GM19455 (cell line): ENCODE results near the gene CBY3.
"Not testable (repeated sequence)": the region's sequence is repeated elsewhere in the genome, so short reads cannot be mapped to it uniquely, and the experiment has no call there.

Source experiments
- ATAC-seq: cut with Tn5 transposase; IDR thresholded peaks from one replicate; pipeline ENCODE4 v1.9.1; 2021; ENCODE audit not compliant: unreplicated experiment

CBY3 gene

GRCh38 chr5:179678223-179679013, 2.4 kb downstream of the CBY3 start:
- ATAC-seq, result peak; percentile 82

GRCh38 chr5:179668391-179668790, 12.4 kb downstream of the CBY3 start:
- ATAC-seq, result peak; percentile 61

DNA sequence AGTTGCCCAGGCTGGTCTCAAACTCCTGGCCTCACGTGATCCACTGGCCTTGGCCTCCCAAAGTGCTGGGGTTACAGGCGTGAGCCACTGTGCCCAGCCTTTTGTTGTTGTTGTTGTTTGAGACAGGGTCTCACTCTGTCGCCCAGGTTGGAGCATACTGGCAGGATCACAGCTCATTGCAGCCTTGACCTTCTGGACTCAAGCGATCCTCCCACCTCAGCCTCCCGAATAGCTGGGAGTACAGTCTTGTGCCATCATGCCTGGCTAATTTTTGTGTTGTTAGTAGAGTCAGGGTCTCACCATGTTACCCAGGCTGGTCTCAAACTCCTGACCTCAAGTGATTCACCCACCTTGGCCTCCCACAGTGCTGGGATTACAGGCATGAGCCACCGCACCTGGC, 19.2 kb downstream of the CBY3 start:
- ATAC-seq, result not testable (repeated sequence)

- ATAC-seq, result peak; percentile 57
These were observed 22.5 kb downstream of the CBY3 start for GRCh38 chr5:179658179-179658856.

GRCh38 chr5:179657302-179658178, 23.3 kb downstream of the CBY3 start:
- peak; percentile 89 for ATAC-seq

- ATAC-seq, result not testable (repeated sequence)
These were observed 27.7 kb downstream of the CBY3 start for GRCh38 chr5:179653135-179653534.

GRCh38 chr5:179650245-179650644, 30.6 kb downstream of the CBY3 start:
- not testable (repeated sequence) for ATAC-seq

DNA sequence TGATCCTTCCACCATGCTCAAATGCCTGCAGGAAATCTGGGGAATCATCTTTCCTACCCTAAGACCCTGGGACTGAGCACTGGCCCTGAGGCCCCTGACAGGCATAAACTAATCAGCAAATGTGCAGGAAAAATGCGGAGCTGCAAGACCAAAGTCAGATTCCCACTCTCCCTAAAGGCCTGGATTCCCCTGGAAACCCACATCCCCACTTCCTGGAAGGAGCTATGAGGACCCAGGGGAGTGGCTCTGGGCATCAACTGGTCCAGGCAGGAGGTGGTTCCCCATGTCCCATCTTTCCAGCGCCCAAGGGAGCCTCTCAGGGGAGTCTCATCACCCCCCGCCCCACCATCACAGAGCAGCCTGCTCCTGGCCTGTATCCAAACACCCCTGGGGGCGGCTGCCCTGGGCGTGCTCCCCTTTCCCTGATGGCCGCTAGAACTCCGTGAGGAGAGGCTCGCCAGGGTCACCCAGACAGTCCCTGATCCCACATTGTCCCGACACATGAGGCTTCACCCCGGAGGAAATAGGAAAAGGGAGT, 31.6 kb downstream of the CBY3 start:
- ATAC-seq, result not testable (repeated sequence)

- no peak for ATAC-seq
These were observed 32.4 kb downstream of the CBY3 start for GRCh38 chr5:179648410-179648809.

- ATAC-seq, result not testable (repeated sequence)
These were observed 36.1 kb downstream of the CBY3 start for GRCh38 chr5:179644766-179645165.

- ATAC-seq, result not testable (repeated sequence)
These were observed 37.5 kb downstream of the CBY3 start for GRCh38 chr5:179643141-179643920.

DNA sequence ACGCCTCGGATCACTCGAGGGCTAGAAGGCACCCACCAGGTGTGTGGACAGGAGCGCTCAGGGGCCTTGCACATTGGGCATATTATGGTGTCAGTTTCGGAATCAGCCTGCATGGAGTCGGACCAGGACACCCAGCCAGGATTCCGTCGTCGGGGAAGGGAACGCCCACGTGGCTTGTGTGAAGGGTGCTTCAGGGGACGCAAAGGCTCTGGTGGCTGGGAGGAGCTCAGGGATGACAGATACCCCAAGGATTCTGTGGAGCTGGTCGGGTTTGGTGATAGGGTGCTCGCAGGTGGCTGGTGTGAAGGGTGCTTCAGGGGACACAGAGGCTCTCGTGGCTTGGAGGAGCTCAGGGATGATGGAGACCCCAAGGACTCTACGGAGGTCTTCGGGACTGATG, 38.2 kb downstream of the CBY3 start:
- not testable (repeated sequence) for ATAC-seq

GRCh38 chr5:179641745-179642144, 39.1 kb downstream of the CBY3 start:
- ATAC-seq, result not testable (repeated sequence)

DNA sequence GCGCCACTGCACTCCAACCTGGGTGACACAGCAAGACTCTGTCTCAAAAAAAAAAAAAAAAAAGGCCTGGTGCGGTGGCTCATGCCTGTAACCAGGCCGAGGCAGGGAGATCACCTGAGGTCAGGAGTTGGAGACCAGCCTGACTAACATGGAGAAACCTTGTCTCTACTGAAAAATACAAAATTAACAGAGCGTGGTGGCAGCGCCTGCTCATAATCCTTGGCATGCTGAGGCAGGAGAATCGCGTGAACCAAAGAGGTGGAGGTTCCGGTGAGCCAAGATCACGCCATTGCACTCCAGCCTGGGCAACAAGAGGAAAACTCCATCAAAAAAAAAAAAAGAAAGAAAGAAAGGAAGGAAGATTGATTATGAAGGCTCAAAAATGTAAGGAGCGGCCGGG, 41.5 kb downstream of the CBY3 start:
- not testable (repeated sequence) for ATAC-seq

DNA sequence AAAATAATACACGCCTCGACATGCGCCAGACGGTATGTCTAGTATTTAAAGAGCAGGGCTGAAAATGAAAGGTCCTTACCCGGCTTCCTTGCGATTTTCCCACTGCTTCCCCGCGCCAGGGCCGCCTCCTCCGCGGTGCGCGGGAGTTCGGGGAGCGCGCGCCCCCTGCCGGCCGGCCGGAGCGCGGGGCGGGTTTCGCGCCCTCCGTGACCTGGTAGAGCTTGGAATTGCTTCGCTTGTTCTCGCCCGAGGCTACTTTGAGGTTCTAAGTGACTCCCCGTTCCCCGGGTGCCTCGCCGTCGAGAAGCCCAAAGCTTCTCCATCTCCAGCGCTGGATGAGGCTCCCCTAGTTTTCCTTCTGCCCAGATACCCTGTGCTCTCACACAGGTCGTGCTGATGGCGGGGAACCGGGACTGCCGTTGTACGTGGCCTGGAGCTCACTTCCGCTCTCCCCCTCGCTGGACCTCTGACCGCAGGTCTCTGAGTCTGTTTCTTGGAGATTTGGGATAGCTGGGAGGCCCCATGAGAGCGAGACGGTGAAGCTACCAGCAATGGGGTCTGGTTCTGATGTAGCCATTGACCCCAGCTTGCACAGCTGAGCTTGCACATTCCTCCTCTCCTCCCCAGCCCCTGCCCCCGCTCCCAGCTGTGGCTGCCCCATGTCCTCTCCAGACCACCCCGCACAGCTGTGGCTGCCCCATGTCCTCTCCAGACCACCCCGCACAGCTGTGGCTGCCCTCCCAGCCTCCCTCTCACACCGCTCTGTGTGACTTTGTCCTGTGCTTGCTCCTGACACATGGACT, 46.3 kb downstream of the CBY3 start:
- peak; percentile 94 for ATAC-seq

DNA sequence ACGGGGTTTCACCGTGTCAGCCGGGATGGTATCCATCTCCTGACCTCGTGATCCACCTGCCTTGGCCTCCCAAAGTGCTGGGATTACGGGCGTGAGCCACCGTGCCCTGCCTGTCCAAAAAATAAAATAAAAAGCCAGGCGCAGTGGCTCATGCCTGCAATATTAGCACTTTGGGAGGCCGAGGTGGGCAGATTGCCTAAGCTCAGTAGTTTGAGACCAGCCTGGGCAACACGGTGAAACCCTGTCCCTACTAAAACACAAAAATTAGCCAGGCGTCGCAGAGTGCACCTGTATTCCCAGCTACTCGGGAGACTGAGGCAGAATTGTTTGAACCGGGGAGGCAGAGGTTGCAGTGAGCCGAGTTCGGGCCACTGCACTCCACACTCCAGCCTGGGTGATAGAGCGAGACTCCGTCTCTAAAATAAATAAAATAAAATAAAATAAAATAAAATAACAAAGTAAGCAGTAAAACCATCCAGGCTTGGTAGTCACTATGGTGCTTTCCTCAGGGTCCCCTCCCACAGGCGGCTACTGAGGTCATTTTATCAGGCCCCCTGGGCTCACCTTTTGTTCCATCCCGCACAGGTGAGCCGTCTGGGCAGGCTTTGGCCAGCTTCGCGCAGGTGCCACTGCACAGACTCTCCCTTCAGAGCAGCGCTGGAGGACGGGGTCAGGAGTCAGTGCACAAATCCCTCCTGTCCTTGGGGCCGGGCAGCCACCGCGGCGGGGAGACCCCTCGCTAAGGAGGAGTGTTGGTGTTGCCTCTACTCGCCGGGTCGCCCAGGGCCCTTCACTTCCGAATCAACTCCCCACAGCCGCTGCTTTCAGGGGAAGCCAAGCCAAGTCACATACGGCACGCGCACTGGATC, 47.1 kb downstream of the CBY3 start:
- peak; percentile 51 for ATAC-seq
